HG03060 (cell line): Measurements from ENCODE around the gene IYD.
"Not testable (repeated sequence)": the region's sequence is repeated elsewhere in the genome, so short reads cannot be mapped to it uniquely, and the experiment has no call there.

Experiments
- ATAC-seq: cut with Tn5 transposase; IDR thresholded peaks from one replicate; pipeline ENCODE4 v1.9.1; 2021; ENCODE audit warnings: low read depth, moderate number of reproducible peaks; ENCODE audit not compliant: unreplicated experiment

IYD gene

GRCh38 chr6:150426198-150426597 lies 57.4 kb downstream of the IYD start:
- no peak for ATAC-seq

- ATAC-seq, result no peak
These were observed 58.3 kb downstream of the IYD start for GRCh38 chr6:150427037-150427602.

GRCh38 chr6:150427843-150428242 lies 59.0 kb downstream of the IYD start:
- ATAC-seq, result no peak

- no peak for ATAC-seq
These were observed 62.0 kb downstream of the IYD start for GRCh38 chr6:150430815-150431214.

- ATAC-seq, result no peak
These were observed 66.5 kb downstream of the IYD start for GRCh38 chr6:150435360-150435759.

GRCh38 chr6:150435832-150436231 lies 67.0 kb downstream of the IYD start:
- no peak for ATAC-seq

GRCh38 chr6:150439373-150439772 lies 70.6 kb downstream of the IYD start:
- no peak for ATAC-seq

- ATAC-seq, result no peak
These were observed 74.8 kb downstream of the IYD start for GRCh38 chr6:150443621-150444020.

- no peak for ATAC-seq
These were observed 75.5 kb downstream of the IYD start for GRCh38 chr6:150444308-150444707.

- no peak for ATAC-seq
These were observed 76.7 kb downstream of the IYD start for GRCh38 chr6:150445486-150445885.

- ATAC-seq, result no peak
These were observed 79.4 kb downstream of the IYD start for GRCh38 chr6:150448221-150448620.

GRCh38 chr6:150449055-150449454 lies 80.2 kb downstream of the IYD start:
- not testable (repeated sequence) for ATAC-seq

- ATAC-seq, result no peak
These were observed 82.1 kb downstream of the IYD start for GRCh38 chr6:150450918-150451317.

- ATAC-seq, result no peak
These were observed 83.1 kb downstream of the IYD start for GRCh38 chr6:150451807-150452427.

- ATAC-seq, result no peak
These were observed 83.8 kb downstream of the IYD start for GRCh38 chr6:150452428-150453243.

- no peak for ATAC-seq
These were observed 84.5 kb downstream of the IYD start for GRCh38 chr6:150453357-150453756.
